ENCODE data around the gene PLA2G7. TPM values are rescaled to one million over a fixed set of nuclear protein-coding genes. Genes with fewer than 3 reads are reported as not detected.
"Not testable (repeated sequence)": the region's sequence is repeated elsewhere in the genome, so short reads cannot be mapped to it uniquely, and the experiment has no call there.

Gene PLA2G7
- total RNA-seq, 1 experiment from 2014 or later: 2.3 TPM

DNA sequence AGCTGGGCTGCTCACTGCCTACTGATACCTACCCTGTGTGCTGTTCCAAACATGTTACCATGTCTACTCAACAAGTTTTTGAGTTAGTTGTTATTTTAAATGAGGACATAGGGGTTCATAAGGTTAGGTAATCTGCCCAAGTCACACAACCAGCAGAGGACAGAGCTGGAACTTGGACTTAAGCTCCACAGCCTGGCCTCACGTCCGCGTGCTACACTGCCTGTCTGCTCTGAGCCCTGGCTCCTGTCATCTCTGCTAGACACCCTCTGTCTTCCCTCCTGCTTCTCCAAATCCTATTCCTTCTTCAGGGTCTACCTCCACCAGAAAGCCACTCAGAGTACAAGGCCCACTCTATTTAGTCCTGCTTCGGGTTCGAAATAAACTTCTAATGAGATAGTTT lies 29.8 kb upstream of the PLA2G7 start:
- POLR2A ChIA-PET: no interaction called here
- DNase-seq (ENCODE audit: low spot score): no peak
- H3K9me3 Mint-ChIP-seq: peaks cover 19% of the 10 kb centered on the region
- no peak overlapping the region for H3K4me3 Mint-ChIP-seq
- CTCF ChIA-PET: no interaction called here
- no peaks in the 10 kb centered on the region for H3K4me1 Mint-ChIP-seq
- TF ChIP-seq, protein P1, sequence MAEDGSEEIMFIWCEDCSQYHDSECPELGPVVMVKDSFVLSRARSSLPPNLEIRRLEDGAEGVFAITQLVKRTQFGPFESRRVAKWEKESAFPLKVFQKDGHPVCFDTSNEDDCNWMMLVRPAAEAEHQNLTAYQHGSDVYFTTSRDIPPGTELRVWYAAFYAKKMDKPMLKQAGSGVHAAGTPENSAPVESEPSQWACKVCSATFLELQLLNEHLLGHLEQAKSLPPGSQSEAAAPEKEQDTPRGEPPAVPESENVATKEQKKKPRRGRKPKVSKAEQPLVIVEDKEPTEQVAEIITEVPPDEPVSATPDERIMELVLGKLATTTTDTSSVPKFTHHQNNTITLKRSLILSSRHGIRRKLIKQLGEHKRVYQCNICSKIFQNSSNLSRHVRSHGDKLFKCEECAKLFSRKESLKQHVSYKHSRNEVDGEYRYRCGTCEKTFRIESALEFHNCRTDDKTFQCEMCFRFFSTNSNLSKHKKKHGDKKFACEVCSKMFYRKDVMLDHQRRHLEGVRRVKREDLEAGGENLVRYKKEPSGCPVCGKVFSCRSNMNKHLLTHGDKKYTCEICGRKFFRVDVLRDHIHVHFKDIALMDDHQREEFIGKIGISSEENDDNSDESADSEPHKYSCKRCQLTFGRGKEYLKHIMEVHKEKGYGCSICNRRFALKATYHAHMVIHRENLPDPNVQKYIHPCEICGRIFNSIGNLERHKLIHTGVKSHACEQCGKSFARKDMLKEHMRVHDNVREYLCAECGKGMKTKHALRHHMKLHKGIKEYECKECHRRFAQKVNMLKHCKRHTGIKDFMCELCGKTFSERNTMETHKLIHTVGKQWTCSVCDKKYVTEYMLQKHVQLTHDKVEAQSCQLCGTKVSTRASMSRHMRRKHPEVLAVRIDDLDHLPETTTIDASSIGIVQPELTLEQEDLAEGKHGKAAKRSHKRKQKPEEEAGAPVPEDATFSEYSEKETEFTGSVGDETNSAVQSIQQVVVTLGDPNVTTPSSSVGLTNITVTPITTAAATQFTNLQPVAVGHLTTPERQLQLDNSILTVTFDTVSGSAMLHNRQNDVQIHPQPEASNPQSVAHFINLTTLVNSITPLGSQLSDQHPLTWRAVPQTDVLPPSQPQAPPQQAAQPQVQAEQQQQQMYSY (CRISPR knock-in tag; IDR thresholded peaks at IDR 0.05): no peak
- TF ChIP-seq, protein P2, sequence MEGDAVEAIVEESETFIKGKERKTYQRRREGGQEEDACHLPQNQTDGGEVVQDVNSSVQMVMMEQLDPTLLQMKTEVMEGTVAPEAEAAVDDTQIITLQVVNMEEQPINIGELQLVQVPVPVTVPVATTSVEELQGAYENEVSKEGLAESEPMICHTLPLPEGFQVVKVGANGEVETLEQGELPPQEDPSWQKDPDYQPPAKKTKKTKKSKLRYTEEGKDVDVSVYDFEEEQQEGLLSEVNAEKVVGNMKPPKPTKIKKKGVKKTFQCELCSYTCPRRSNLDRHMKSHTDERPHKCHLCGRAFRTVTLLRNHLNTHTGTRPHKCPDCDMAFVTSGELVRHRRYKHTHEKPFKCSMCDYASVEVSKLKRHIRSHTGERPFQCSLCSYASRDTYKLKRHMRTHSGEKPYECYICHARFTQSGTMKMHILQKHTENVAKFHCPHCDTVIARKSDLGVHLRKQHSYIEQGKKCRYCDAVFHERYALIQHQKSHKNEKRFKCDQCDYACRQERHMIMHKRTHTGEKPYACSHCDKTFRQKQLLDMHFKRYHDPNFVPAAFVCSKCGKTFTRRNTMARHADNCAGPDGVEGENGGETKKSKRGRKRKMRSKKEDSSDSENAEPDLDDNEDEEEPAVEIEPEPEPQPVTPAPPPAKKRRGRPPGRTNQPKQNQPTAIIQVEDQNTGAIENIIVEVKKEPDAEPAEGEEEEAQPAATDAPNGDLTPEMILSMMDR (IDR thresholded peaks at IDR 0.05): no peak
- TF ChIP-seq, protein P3, sequence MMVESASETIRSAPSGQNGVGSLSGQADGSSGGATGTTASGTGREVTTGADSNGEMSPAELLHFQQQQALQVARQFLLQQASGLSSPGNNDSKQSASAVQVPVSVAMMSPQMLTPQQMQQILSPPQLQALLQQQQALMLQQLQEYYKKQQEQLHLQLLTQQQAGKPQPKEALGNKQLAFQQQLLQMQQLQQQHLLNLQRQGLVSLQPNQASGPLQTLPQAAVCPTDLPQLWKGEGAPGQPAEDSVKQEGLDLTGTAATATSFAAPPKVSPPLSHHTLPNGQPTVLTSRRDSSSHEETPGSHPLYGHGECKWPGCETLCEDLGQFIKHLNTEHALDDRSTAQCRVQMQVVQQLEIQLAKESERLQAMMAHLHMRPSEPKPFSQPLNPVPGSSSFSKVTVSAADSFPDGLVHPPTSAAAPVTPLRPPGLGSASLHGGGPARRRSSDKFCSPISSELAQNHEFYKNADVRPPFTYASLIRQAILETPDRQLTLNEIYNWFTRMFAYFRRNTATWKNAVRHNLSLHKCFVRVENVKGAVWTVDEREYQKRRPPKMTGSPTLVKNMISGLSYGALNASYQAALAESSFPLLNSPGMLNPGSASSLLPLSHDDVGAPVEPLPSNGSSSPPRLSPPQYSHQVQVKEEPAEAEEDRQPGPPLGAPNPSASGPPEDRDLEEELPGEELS (CRISPR knock-in tag; IDR thresholded peaks at IDR 0.05): no peak
- no peak for TF ChIP-seq TEAD4 (CRISPR knock-in tag; IDR thresholded peaks at IDR 0.05)
- no peak for TF ChIP-seq ZNF138 (CRISPR knock-in tag; conservative IDR thresholded peaks at IDR 0.05)
- TF ChIP-seq NR1H2 (CRISPR knock-in tag; IDR thresholded peaks at IDR 0.05): no peak
- no peak for TF ChIP-seq MLX (CRISPR knock-in tag; IDR thresholded peaks at IDR 0.05)
- TF ChIP-seq ZNF317 (CRISPR knock-in tag; IDR thresholded peaks at IDR 0.05; ENCODE audit: borderline replicate concordance, low read depth): no peak
- TF ChIP-seq ZBTB21 (CRISPR knock-in tag; IDR thresholded peaks at IDR 0.05; ENCODE audit: borderline replicate concordance): no peak
- TF ChIP-seq CREB1 (CRISPR knock-in tag; IDR thresholded peaks at IDR 0.05): no peak
- TF ChIP-seq ZMAT4 (CRISPR knock-in tag; IDR thresholded peaks at IDR 0.05): no peak
- H3K27me3 Mint-ChIP-seq (ENCODE audit: low read depth): no peaks in the 10 kb centered on the region
- ATAC-seq: no peak
- no peaks in the 10 kb centered on the region; the same call in 1 of the 2 replicates for H3K36me3 Mint-ChIP-seq
- H3K27ac Mint-ChIP-seq: no peak overlapping the region

- H3K4me3 Mint-ChIP-seq; H3K36me3 Mint-ChIP-seq; DNase-seq (ENCODE audit: low spot score); POLR2A ChIA-PET; H3K4me1 Mint-ChIP-seq; H3K27me3 Mint-ChIP-seq (ENCODE audit: low read depth); H3K27ac Mint-ChIP-seq; CTCF ChIA-PET; ATAC-seq: not testable (repeated sequence)
- peaks cover 19% of the 10 kb centered on the region for H3K9me3 Mint-ChIP-seq
These were observed 29.1 kb upstream of the PLA2G7 start for GRCh38 chr6:46764280-46764679.

DNA sequence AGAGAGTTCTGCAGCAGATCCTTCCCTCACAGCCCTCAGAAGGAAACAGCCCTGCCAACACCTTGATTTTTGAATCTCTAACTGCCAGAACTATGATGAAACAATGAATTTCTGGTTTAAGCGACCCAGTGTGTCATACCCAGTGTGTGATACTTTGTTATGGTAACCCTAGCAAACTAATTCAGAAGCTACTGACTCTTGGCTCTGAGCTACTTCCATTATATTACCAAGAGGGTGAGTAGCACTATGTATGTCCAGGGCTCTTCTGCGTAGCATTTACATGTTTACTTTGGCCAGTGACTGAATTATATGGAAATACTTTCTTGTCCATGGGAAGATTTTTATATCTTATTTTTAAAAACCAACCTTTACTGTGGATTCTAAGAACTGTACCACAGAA lies 28.3 kb upstream of the PLA2G7 start:
- no peaks in the 10 kb centered on the region for H3K27me3 Mint-ChIP-seq (ENCODE audit: low read depth)
- H3K9me3 Mint-ChIP-seq: peaks cover 19% of the 10 kb centered on the region
- H3K36me3 Mint-ChIP-seq: no peaks in the 10 kb centered on the region; the same call in 1 of the 2 replicates
- no peak overlapping the region for H3K4me3 Mint-ChIP-seq
- ATAC-seq (no peak), DNase-seq (ENCODE audit: low spot score) (no peak)
- ChIA-PET POLR2A (no interaction called here), CTCF (no interaction called here)
- H3K27ac Mint-ChIP-seq: no peak overlapping the region
- no peaks in the 10 kb centered on the region for H3K4me1 Mint-ChIP-seq
- TF ChIP-seq ZNF281 (CRISPR knock-in tag; IDR thresholded peaks at IDR 0.05) (no peak), ZNF138 (CRISPR knock-in tag; conservative IDR thresholded peaks at IDR 0.05) (no peak)

All from WTC11 (cell line).